Esophagus (tissue), 2 donors: ENCODE data around the gene CTBP2. TPM values are rescaled to one million over a fixed set of nuclear protein-coding genes. Genes with fewer than 3 reads are reported as not detected.

Source experiments
- H3K27ac ChIP-seq, 2 donors: one replicate each; pipeline ENCODE4 v1.5.1; 2013; ENCODE audit warnings: low read depth in 2 of 2, mild to moderate bottlenecking in 2 of 2, inconsistent platforms in 1 of 2, low read length in 1 of 2, moderate library complexity in 1 of 2
- H3K27me3 ChIP-seq, 2 donors: one replicate each; pipeline ENCODE4 v1.6.1; 2013; ENCODE audit warnings: low read length in 2 of 2, control low read depth in 1 of 2, mild to moderate bottlenecking in 1 of 2; ENCODE audit not compliant: insufficient read depth in 2 of 2, control insufficient read depth in 1 of 2
- H3K36me3 ChIP-seq, 2 donors: one replicate each; pipeline ENCODE4 v1.6.1; 2013; ENCODE audit warnings: low read length in 1 of 2; ENCODE audit not compliant: control insufficient read depth in 2 of 2, insufficient read depth in 2 of 2
- H3K4me1 ChIP-seq, 2 donors: one replicate each; pipeline ENCODE4 v1.6.1; 2013; ENCODE audit warnings: low read length in 1 of 2; ENCODE audit not compliant: control insufficient read depth in 2 of 2, insufficient read depth in 2 of 2
- H3K4me3 ChIP-seq, 2 donors: one replicate each; pipeline ENCODE4 v1.5.1; 2013; ENCODE audit warnings: low read length in 2 of 2, mild to moderate bottlenecking in 2 of 2, low read depth in 1 of 2, moderate library complexity in 1 of 2
- H3K9me3 ChIP-seq, 2 donors: one replicate each; pipeline ENCODE4 v1.6.1; 2013; ENCODE audit warnings: mild to moderate bottlenecking in 2 of 2, low read depth in 1 of 2, low read length in 1 of 2, moderate library complexity in 1 of 2; ENCODE audit not compliant: control insufficient read depth in 2 of 2, insufficient read depth in 1 of 2
- WGBS, 2 donors: extraction: QIAGEN DNeasy Blood & Tissue Kit; methylation state at CpG; one replicate each; pipeline ENCODE4 v1.1.7; 2013; 5-methylcytosine and 5-hydroxymethylcytosine counted together
- polyA plus RNA-seq, 2 donors: library from polyadenylated mRNA; stranded (reverse); fragments of 200-250 nt; gene quantifications; one replicate each; pipeline ENCODE4 v1.2.3, GENCODE V29; 2013
- donor health status: healthy with polysubstance abuse.
- donor health status: Bipolar disorder and iron deficiency.

The CTBP2 gene
- polyA plus RNA-seq, 2 donors = 15.4 to 33.3 TPM

GRCh38 chr10:125137601-125138438 is 22.5 kb downstream of the CTBP2 start:
- Histone ChIP-seq H3K9me3 (no peaks in the 10 kb centered on the region), H3K4me3 (no peak overlapping the region), H3K27ac (no peak overlapping the region), H3K27me3 (no peaks in the 10 kb centered on the region), H3K36me3 (peaks cover 0 to 8% of the 10 kb centered on the region in 2 donors), H3K4me1 (peaks cover 10 to 12% of the 10 kb centered on the region in 2 donors)
- WGBS, 2 donors = 52 to 65% methylated on average over 25 of the region's 25 CpGs

- WGBS, 2 donors = 90% methylated on average over 4 of the region's 4 CpGs
- H3K27ac ChIP-seq = no peak overlapping the region
- H3K4me1 ChIP-seq = peaks cover 4 to 5% of the 10 kb centered on the region in 2 donors
- no peaks in the 10 kb centered on the region for H3K9me3 ChIP-seq
- H3K4me3 ChIP-seq = no peak overlapping the region
- peaks cover 2 to 7% of the 10 kb centered on the region in 2 donors for H3K36me3 ChIP-seq
- no peaks in the 10 kb centered on the region for H3K27me3 ChIP-seq
Observed at GRCh38 chr10:125136087-125136486, 24.3 kb downstream of the CTBP2 start.

GRCh38 chr10:125135771-125136035 is 24.7 kb downstream of the CTBP2 start:
- Histone ChIP-seq H3K27me3 (no peaks in the 10 kb centered on the region), H3K4me1 (peaks cover 4 to 5% of the 10 kb centered on the region in 2 donors), H3K27ac (no peak overlapping the region), H3K4me3 (no peak overlapping the region), H3K9me3 (no peaks in the 10 kb centered on the region), H3K36me3 (peaks cover 4 to 11% of the 10 kb centered on the region in 2 donors)
- WGBS, 2 donors = 82 to 91% methylated on average over 6 of the region's 6 CpGs

GRCh38 chr10:125134916-125135770 is 25.2 kb downstream of the CTBP2 start:
- Histone ChIP-seq H3K27ac (no peak overlapping the region), H3K4me3 (no peak overlapping the region), H3K27me3 (no peaks in the 10 kb centered on the region), H3K4me1 (peaks cover 4 to 5% of the 10 kb centered on the region in 2 donors), H3K9me3 (no peaks in the 10 kb centered on the region), H3K36me3 (peaks cover 4 to 13% of the 10 kb centered on the region in 2 donors)
- 72 to 85% methylated on average over 20 of the region's 20 CpGs for whole genome bisulfite sequencing, 2 donors

GRCh38 chr10:125134483-125134848 is 25.9 kb downstream of the CTBP2 start:
- Histone ChIP-seq H3K27me3 (no peaks in the 10 kb centered on the region), H3K4me1 (peaks cover 5 to 7% of the 10 kb centered on the region in 2 donors), H3K9me3 (no peaks in the 10 kb centered on the region), H3K4me3 (no peak overlapping the region), H3K36me3 (peaks cover 4 to 13% of the 10 kb centered on the region in 2 donors), H3K27ac (no peak overlapping the region)
- 63 to 88% methylated on average over 4 to 11 of the region's 11 CpGs for WGBS, 2 donors

GRCh38 chr10:125133696-125134482 is 26.5 kb downstream of the CTBP2 start:
- Histone ChIP-seq H3K36me3 (peaks cover 4 to 13% of the 10 kb centered on the region in 2 donors), H3K4me1 (peaks cover 5 to 7% of the 10 kb centered on the region in 2 donors), H3K9me3 (no peaks in the 10 kb centered on the region), H3K4me3 (no peak overlapping the region), H3K27ac (no peak overlapping the region), H3K27me3 (no peaks in the 10 kb centered on the region)
- WGBS, 2 donors = 74 to 79% methylated on average over 14 of the region's 14 CpGs

- Histone ChIP-seq H3K4me3 (no peak overlapping the region), H3K4me1 (peaks cover 5 to 12% of the 10 kb centered on the region in 2 donors), H3K9me3 (no peaks in the 10 kb centered on the region), H3K36me3 (peaks cover 4 to 11% of the 10 kb centered on the region in 2 donors), H3K27ac (no peak overlapping the region), H3K27me3 (no peaks in the 10 kb centered on the region)
- 94% methylated on average over 4 of the region's 4 CpGs for WGBS, 2 donors
Observed at GRCh38 chr10:125132344-125132743, 28.0 kb downstream of the CTBP2 start.

GRCh38 chr10:125130916-125131315 is 29.4 kb downstream of the CTBP2 start:
- no peak overlapping the region for H3K27ac ChIP-seq
- H3K4me3 ChIP-seq = no peak overlapping the region
- H3K27me3 ChIP-seq = no peaks in the 10 kb centered on the region
- peaks cover 2 to 14% of the 10 kb centered on the region in 2 donors for H3K4me1 ChIP-seq
- H3K36me3 ChIP-seq = peaks cover 4 to 11% of the 10 kb centered on the region in 2 donors
- 93 to 94% methylated on average over 15 of the region's 15 CpGs for WGBS, 2 donors
- H3K9me3 ChIP-seq = no peaks in the 10 kb centered on the region

- H3K4me3 ChIP-seq = no peak overlapping the region
- no peaks in the 10 kb centered on the region for H3K9me3 ChIP-seq
- H3K27me3 ChIP-seq = no peaks in the 10 kb centered on the region
- peaks cover 4 to 8% of the 10 kb centered on the region in 2 donors for H3K36me3 ChIP-seq
- H3K27ac ChIP-seq = no peak overlapping the region
- peaks cover 2 to 15% of the 10 kb centered on the region in 2 donors for H3K4me1 ChIP-seq
- 90 to 93% methylated on average over 9 of the region's 9 CpGs for WGBS, 2 donors
Observed at GRCh38 chr10:125130260-125130659, 30.1 kb downstream of the CTBP2 start.
